Lung (tissue), 12 donors: ENCODE results near the gene MTRF1L. TPM values are rescaled to one million over a fixed set of nuclear protein-coding genes. Genes with fewer than 3 reads are reported as not detected.

Experiments used
- ATAC-seq: fragments of 200-7000 bp; cut with Tn5 transposase; one replicate; pipeline ENCODE4 v1.9.1; 2020; ENCODE audit warnings: moderate number of reproducible peaks; ENCODE audit not compliant: insufficient read depth, low FRiP score
- DNase-seq, 3 donors: peaks; one replicate each; pipeline ENCODE4 v3.0.0-alpha.2; 2013 to 2017
- H3K27ac ChIP-seq, 2 donors: one replicate each; pipeline ENCODE4 v1.5.1; 2013; ENCODE audit warnings: mild to moderate bottlenecking in 2 of 2, moderate library complexity in 2 of 2, control low read depth in 1 of 2, inconsistent platforms in 1 of 2, low read depth in 1 of 2, low read length in 1 of 2
- H3K27me3 ChIP-seq, 3 donors: one replicate each; pipeline ENCODE4 v1.5.1; 2013; ENCODE audit warnings: low read length in 2 of 3; ENCODE audit not compliant: control insufficient read depth in 3 of 3, insufficient read depth in 3 of 3
- H3K36me3 ChIP-seq, 4 donors: one replicate each; pipeline ENCODE4 v1.5.1; 2013; ENCODE audit warnings: low read length in 4 of 4, mild to moderate bottlenecking in 1 of 4, moderate library complexity in 1 of 4; ENCODE audit not compliant: control insufficient read depth in 4 of 4, insufficient read depth in 4 of 4
- H3K4me1 ChIP-seq, 5 donors: one replicate each; pipeline ENCODE4 v1.5.1; 2013; ENCODE audit warnings: low read length in 5 of 5, mild to moderate bottlenecking in 2 of 5, moderate library complexity in 1 of 5; ENCODE audit not compliant: control insufficient read depth in 5 of 5, insufficient read depth in 5 of 5
- H3K4me3 ChIP-seq: one replicate; pipeline ENCODE4 v1.5.1; 2013; ENCODE audit warnings: mild to moderate bottlenecking, control low read depth, moderate library complexity
- H3K9ac ChIP-seq, 2 donors: one replicate each; pipeline ENCODE4 v1.5.1; 2013; ENCODE audit warnings: low read length in 2 of 2, control low read depth in 1 of 2; ENCODE audit not compliant: insufficient read depth in 1 of 2
- H3K9me3 ChIP-seq, 4 donors: one replicate each; pipeline ENCODE4 v1.5.1; 2013; ENCODE audit warnings: low read length in 3 of 4, mild to moderate bottlenecking in 1 of 4, moderate library complexity in 1 of 4; ENCODE audit not compliant: control insufficient read depth in 4 of 4, insufficient read depth in 3 of 4
- CTCF ChIP-seq: IDR thresholded peaks from 2 replicates; pipeline ENCODE4 v1.5.1; 2012; ENCODE audit warnings: mild to moderate bottlenecking; ENCODE audit errors: control extremely low read depth, extremely low read depth
- WGBS, 2 donors: extraction: QIAGEN DNeasy Blood & Tissue Kit; methylation state at CpG; one replicate each; pipeline ENCODE4 v1.1.7; 2013; 5-methylcytosine and 5-hydroxymethylcytosine counted together
- polyA plus RNA-seq, 2 donors: library from polyadenylated mRNA; stranded (reverse); fragments of 200-250 nt; gene quantifications; one replicate each; pipeline ENCODE4 v1.2.1, GENCODE V29; 2013
- total RNA-seq, 2 donors: library from RNA; depleted of rRNA in 1 of 2; stranded (reverse); fragments of >200 nt in 1 of 2; gene quantifications; one replicate each; pipeline ENCODE4 v1.2.1, GENCODE V29; 2014 to 2021
- donor health status: control.
- donor health status: control.
- donor health status: Bipolar disorder and iron deficiency.
- donor health status: healthy.
- donor health status: DM: yes; HTN: yes; CAD: no.

MTRF1L gene
- total and polyA plus RNA-seq, 4 donors: 9.4 to 16.3 (median 12.4) TPM

- no peaks in the 10 kb centered on the region for H3K36me3 ChIP-seq
- no peaks in the 10 kb centered on the region for H3K27me3 ChIP-seq
- no peak for TF ChIP-seq CTCF
- no peaks in the 10 kb centered on the region for H3K9me3 ChIP-seq
- H3K4me1 ChIP-seq: no peaks in the 10 kb centered on the region
- ATAC-seq: no peak
- no peak overlapping the region for H3K27ac ChIP-seq
- no peak overlapping the region for H3K4me3 ChIP-seq
- no peak for DNase-seq
- WGBS, 2 donors: 56 to 78% methylated on average over 4 of the region's 4 CpGs
- no peak overlapping the region for H3K9ac ChIP-seq
These were observed 12.7 kb upstream of the MTRF1L start for GRCh38 chr6:153015094-153015640.

GRCh38 chr6:153013438-153013837 lies 10.9 kb upstream of the MTRF1L start:
- TF ChIP-seq CTCF: no peak
- ATAC-seq: no peak
- Histone ChIP-seq H3K27ac (no peak overlapping the region), H3K36me3 (no peaks in the 10 kb centered on the region), H3K27me3 (no peaks in the 10 kb centered on the region), H3K4me3 (no peak overlapping the region), H3K9me3 (no peaks in the 10 kb centered on the region), H3K4me1 (no peaks in the 10 kb centered on the region), H3K9ac (no peak overlapping the region)
- 32 to 47% methylated on average over 2 of the region's 2 CpGs for WGBS, 2 donors
- DNase-seq: peak in 1 of 3 donors; percentile 22

- 55 to 83% methylated on average over 6 of the region's 6 CpGs for WGBS, 2 donors
- H3K4me1 ChIP-seq: no peaks in the 10 kb centered on the region
- H3K27ac ChIP-seq: no peak overlapping the region
- no peaks in the 10 kb centered on the region for H3K9me3 ChIP-seq
- H3K9ac ChIP-seq: no peak overlapping the region
- ATAC-seq (no peak), DNase-seq (no peak)
- no peaks in the 10 kb centered on the region for H3K27me3 ChIP-seq
- H3K36me3 ChIP-seq: no peaks in the 10 kb centered on the region
- TF ChIP-seq CTCF: no peak
- H3K4me3 ChIP-seq: no peak overlapping the region
These were observed 10.3 kb upstream of the MTRF1L start for GRCh38 chr6:153012856-153013255.

GRCh38 chr6:153003366-153003690 lies 819 bp upstream of the MTRF1L start:
- H3K36me3 ChIP-seq: peaks cover 0 to 4% (median 3%) of the 10 kb centered on the region in 4 donors
- peak overlapping the region; percentile 95 to 96 for H3K27ac ChIP-seq
- no peaks in the 10 kb centered on the region for H3K9me3 ChIP-seq
- ATAC-seq (peak; percentile 2), DNase-seq (no peak)
- peak overlapping the region; percentile 66 to 81 for H3K9ac ChIP-seq
- WGBS, 2 donors: 1 to 4% methylated on average over 6 of the region's 6 CpGs
- peak overlapping the region; percentile 90 for H3K4me3 ChIP-seq
- peaks cover 0 to 28% (median 11%) of the 10 kb centered on the region in 5 donors for H3K4me1 ChIP-seq
- no peaks in the 10 kb centered on the region for H3K27me3 ChIP-seq
- TF ChIP-seq CTCF: no peak
